LHCN-M2 (cell line): ENCODE data around the gene PNMA8C. TPM values are rescaled to one million over a fixed set of nuclear protein-coding genes. Genes with fewer than 3 reads are reported as not detected.
"Not testable (repeated sequence)": the region's sequence is repeated elsewhere in the genome, so short reads cannot be mapped to it uniquely, and the experiment has no call there.

ENCODE experiments used
- DNase-seq: peaks from one replicate; pipeline ENCODE4 v3.0.0-alpha.2; 2012; ENCODE audit warnings: low read depth
- total RNA-seq: library from RNA; depleted of rRNA; stranded (reverse); fragments of >200 nt; gene quantifications from 2 replicates; pipeline ENCODE4 v1.2.3, GENCODE V29; 2014

Gene PNMA8C
- total RNA-seq, 1 experiment from 2014 or later, result 0.17 TPM

GRCh38 chr19:46447824-46448223, 19.1 kb upstream of the PNMA8C start:
- no peak for DNase-seq

DNA sequence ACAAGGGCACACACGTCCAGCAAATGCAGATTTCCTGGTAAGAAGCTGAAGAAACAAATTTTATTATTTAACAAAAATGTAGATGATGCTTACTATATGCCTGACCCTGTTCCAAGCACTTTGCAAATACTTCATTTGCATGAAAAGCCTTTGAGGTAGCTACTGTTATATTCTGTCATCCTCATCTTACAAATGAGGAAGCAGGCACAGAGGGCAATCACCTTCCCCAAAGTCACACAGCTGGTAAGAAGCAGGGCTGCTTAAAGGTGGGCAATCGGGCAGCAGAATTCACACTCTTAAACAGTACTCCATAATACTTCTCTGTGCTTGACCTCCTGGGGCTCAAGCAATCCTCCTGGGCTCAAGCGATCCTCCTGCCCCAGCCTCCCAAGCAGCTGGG, 18.3 kb upstream of the PNMA8C start:
- DNase-seq, result no peak

DNA sequence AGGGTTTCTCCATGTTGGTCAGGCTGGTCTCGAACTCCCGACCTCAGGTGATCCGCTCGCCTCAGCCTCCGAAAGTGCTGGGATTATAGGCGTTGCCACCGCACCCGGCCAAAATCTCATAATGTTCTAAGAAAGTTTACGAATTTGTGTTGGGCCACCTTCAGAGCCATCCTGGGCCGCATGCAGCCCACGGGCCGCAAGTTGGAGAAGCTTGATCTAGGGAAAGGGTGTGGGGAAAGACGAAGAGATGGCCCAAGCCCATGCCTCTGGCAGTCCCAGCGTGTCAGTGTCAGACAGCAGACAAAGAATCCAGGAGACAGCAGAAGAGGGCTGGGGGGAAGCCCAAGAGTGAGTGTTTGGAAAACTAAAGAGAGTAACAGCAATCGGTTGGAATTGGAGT, 17.3 kb upstream of the PNMA8C start:
- no peak for DNase-seq

- peak; percentile 71 for DNase-seq
Measured at GRCh38 chr19:46442808-46443450, 14.2 kb upstream of the PNMA8C start.

DNA sequence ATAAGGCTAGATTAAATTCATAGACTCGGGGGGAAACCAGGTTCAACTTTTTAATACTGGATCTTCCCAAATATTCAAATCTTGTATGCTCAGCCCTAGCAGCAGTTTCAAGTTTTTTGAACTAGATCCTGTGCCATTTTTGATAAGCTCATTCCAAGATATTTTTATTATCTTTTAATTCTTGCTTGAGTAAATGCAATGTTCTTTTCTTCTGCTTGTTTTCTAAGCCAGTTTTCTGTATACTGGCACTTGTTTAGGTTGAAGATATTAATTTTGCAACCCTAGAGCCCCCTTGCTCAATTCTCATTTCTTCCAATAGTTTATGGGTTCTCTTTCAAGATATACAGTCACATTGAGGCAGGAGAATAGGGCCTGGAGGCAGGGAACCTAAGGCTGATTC, 13.1 kb upstream of the PNMA8C start:
- DNase-seq, result no peak

- DNase-seq, result not testable (repeated sequence)
Measured at GRCh38 chr19:46435689-46436088, 7.0 kb upstream of the PNMA8C start.

- DNase-seq, result no peak
Measured at GRCh38 chr19:46435009-46435408, 6.3 kb upstream of the PNMA8C start.

DNA sequence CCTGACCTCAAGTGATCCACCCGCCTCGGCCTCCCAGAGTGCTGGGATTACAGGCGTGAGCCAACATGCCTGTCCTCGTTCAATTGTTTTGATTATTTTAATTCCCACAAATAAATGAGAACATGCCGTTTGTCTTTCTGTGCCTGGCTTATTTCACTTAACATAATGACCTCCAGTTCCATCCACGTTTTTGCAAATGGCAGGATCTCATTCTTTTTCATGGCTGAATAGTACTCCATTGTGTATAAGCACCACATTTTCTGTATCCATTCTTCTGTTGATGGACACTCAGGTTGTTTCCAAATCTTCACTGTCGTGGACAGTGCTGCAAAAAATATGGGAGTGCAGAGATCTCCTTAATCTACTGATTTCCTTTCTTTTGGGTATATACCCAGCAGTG, 4.7 kb upstream of the PNMA8C start:
- DNase-seq, result not testable (repeated sequence)

DNA sequence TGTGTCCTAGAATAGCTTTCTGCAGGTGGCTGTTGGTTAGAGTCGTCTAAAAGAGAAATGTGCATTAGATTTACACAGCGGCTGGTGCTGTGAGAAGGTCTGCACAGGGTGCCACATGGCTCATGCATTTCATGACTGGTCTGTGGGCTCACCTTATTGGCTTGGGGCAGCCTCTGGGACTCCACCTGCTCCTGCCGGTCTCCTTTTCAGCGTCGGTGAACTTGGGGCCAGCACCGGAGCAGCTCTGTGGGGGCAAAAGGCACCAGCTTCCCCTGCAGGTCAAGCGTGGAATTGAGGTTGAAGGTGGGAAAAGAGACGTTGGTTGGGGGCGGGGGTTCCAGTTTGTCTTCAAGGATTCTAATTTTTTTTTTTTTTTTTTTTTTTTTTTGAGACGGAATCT, 3.1 kb upstream of the PNMA8C start:
- DNase-seq, result no peak

GRCh38 chr19:46429999-46430398, 1.3 kb upstream of the PNMA8C start:
- no peak for DNase-seq

DNA sequence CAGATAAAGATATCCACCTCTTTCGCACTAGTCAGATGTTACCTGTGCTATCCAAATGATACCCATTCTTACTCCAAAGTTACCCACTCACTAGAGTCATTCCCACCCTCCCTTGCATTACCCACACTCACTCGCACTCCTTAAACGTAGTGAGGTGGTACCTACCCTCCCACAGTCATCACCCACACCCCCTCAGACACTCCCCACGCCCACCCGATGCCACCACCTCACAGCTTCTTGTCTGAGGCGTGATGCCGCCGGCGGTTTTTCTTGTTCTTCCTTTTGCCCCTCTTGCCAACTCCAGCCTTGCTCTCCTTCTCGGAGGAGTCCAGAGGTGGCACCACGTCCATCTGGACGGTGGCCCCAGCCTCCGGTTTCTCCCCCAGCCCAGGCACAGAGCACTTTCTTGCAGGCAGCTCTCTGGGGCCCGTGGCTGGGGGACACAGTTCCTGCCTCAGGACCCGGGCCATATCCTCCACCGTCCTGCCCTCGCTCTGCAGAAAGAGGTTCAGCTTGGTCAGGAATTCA, 1.2 kb downstream of the PNMA8C start:
- DNase-seq, result no peak

DNA sequence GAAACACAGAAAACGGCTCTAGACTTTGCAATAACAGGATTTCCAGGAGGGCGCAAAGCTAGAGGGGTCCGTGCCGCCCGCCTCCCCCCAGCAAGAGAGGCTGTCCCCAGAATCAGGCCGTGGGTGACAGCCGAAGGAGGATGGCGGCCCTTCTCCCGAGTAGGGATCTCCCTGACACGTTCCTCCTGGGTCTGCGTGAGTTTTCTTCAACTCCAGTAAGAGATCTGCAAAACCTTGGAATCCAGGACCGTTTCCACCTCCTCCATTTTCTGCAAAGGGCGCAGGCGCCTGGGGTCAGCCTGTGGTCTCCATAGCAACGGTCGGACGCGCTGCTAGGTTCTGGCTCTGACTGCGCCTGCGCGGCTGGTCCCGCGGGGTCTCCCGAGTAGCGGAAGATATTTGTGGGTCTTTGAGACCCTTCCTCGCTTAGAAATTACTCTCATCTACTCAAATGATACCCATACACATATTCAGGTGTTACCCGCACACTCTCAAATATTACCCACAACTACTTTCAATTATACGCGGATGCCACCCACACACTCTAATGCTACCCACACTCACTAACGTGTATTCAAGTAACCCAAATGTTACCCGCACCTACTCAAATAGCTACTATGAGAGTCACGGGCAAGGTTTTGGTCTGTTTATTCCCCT, 2.1 kb downstream of the PNMA8C start:
- DNase-seq, result peak; percentile 69

GRCh38 chr19:46426035-46426505, 2.7 kb downstream of the PNMA8C start:
- DNase-seq, result no peak

DNA sequence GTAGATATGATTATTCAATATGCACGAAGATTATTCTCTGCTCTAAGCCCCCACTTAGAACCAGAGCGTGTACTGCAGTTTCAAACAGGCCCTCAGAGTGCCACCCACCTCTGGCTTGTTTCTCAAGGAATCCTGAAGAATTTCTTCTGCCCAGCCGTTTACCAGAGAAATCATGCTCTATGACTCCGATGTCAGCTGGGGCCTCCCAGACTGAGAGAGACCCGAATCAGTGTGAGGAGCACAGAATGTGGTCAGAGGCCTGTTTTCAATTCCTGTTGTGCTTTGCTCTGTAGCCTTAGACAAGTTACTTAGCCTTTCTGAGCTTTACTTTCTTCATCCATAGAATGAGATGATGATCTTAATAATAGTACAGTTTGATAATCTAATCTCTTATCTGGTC, 5.5 kb downstream of the PNMA8C start:
- no peak for DNase-seq

- no peak for DNase-seq
Measured at GRCh38 chr19:46422344-46422743, 6.4 kb downstream of the PNMA8C start.

DNA sequence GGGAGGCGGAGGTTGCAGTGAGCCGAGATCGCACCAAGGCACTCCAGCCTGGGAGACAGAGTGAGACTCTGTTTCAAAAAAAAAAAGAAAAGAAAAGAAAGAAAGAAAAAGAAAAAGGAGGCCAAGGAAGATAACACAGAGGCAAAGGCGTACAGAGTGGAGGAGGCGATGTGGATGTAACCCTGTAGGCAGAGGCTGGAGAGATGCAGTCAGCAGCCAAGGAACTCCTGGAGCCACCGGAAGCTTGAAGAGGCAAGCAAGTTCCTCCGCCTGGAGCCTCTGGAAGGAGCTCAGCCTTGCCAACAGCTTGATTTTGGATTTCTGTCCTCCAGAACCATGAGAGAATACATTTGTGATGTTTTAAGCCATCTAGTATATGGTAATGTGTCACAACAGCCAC, 8.7 kb downstream of the PNMA8C start:
- no peak for DNase-seq

DNA sequence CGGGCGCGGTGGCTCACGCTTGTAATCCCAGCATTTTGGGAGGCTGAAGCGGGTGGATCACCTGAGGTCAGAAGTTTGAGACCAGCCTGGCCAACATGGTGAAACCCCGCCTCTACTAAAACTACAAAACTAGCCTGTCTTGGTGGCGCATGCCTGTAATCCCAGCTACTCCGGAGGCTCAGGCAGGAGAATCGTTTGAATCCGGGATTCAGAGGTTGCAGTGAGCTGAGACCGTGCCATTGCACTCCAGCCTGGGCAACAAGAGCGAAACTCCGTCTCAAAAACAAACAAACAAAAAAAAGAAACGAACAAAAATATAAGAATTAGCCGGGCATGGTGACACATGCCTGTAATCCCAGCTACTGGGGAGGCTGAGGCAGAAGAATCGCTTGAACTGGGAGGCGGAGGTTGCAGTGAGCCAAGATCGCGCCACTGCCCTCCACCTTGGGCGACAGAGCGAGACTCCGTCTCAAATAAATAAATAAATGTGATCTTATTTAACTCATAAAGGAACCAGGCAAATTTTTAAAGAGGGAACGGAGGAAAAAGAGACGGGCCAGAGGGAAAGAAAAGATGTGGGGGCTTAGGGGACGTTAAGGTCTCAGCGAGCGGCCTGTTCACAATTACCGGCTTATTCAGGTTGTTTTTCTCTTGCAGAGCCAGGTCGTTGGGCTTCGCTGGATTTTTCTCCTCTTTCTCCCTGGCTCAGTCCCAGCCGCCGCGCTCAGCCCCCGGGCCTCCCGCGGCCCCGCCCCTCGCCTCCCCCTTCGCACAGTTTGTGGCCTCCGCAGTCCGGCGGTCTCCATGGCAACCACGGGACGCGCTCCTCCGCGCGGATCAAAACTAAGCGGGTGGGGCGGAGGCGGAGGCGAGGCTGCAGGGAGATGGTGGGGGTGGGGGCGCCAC, 12.7 kb downstream of the PNMA8C start:
- DNase-seq, result peak; percentile 71

DNA sequence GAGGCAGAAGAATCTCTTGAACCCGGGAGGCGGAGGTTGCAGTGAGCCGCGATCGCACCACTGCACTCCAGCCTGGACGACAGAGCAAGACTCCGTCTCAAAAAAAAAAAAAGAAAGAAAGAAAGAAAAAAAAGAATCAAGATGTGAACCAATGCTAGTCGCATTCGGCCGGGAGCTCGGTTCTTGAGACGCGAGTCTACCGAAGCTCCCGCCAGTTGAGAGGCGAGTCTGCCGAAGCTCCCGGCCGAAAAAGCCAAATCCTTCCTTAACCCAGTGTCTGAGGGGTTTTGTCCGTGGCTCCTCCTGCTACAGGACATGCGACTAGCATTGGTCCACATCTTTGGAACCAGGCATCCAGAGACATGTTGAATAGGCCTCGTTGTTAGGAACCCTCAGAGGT, 13.8 kb downstream of the PNMA8C start:
- not testable (repeated sequence) for DNase-seq

DNA sequence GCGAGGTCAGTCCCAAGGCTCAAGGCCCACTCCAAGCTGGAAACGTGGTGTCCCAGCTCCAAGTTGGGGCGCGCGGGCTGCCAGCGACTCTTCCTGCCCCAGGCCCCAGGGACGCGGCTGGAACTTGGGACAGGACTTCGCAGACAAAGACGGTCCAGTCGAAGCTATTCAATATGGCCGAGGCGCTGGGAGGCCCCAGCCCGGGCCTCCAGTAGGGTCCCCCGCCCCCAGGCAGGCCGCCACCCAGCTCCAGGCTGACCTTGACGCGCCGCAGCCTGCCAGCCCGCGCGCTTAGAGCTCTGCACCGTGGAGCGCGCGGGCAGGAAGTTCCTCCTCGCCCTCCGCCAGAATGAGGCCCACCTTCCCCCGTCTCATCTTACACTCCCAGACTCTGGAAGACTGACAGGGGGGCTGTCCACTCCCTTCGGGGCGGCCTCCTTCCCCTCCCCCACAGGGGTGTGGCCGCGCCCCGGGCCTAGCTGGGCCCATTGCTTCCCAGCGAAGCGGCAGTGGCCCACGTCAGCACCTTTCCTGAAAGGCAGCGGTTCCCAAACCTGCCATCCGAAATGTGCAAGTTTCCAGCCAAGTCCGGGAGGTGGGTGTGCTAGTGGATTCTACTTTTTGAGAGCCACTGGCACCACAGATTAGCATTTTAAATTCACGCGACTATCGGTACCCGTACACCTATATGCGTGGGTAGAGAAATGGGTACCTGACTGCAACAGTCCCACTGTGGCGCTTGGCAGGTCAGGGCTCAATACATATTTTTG, 15.3 kb downstream of the PNMA8C start, which contains the start of gene CCDC8:
TSS of gene CCDC8 (minus strand) at position 303 of the 770 bp plus-strand sequence. CDS start 754 bp downstream, outside the sequence.
- DNase-seq, result peak; percentile 80

- no peak for DNase-seq
Measured at GRCh38 chr19:46412650-46413261, 16.0 kb downstream of the PNMA8C start.
